Stimulated activated CD8-positive, alpha-beta memory T cell treated with anti-CD3 and anti-CD28 coated beads, Interleukin-4, amount 100 ng/mL, for 48 hours (primary cell): ENCODE results near the gene PDE8A.
"Not testable (repeated sequence)": the region's sequence is repeated elsewhere in the genome, so short reads cannot be mapped to it uniquely, and the experiment has no call there.

Experiments
- DNase-seq: peaks from one replicate; pipeline ENCODE4 v3.0.0-alpha.2; 2020

PDE8A gene

GRCh38 chr15:85011724-85012123 is 30.1 kb downstream of the PDE8A start:
- not testable (repeated sequence) for DNase-seq

GRCh38 chr15:85013785-85014184 is 32.1 kb downstream of the PDE8A start:
- DNase-seq: no peak

- no peak for DNase-seq
Measured at GRCh38 chr15:85014932-85015331, 33.3 kb downstream of the PDE8A start.

- DNase-seq: no peak
Measured at GRCh38 chr15:85016275-85016674, 34.6 kb downstream of the PDE8A start.

- DNase-seq: no peak
Measured at GRCh38 chr15:85019815-85020590, 38.3 kb downstream of the PDE8A start.

- DNase-seq: no peak
Measured at GRCh38 chr15:85021409-85021808, 39.8 kb downstream of the PDE8A start.

GRCh38 chr15:85022860-85023403 is 41.3 kb downstream of the PDE8A start:
- DNase-seq: no peak

GRCh38 chr15:85024003-85024402 is 42.3 kb downstream of the PDE8A start:
- no peak for DNase-seq

- no peak for DNase-seq
Measured at GRCh38 chr15:85024509-85025336, 43.1 kb downstream of the PDE8A start.

- no peak for DNase-seq
Measured at GRCh38 chr15:85025516-85026251, 44.0 kb downstream of the PDE8A start.

GRCh38 chr15:85026304-85027032 is 44.8 kb downstream of the PDE8A start:
- no peak for DNase-seq

- no peak for DNase-seq
Measured at GRCh38 chr15:85027033-85027380, 45.4 kb downstream of the PDE8A start.

GRCh38 chr15:85027421-85027820 is 45.8 kb downstream of the PDE8A start:
- DNase-seq: no peak

- no peak for DNase-seq
Measured at GRCh38 chr15:85028416-85028815, 46.8 kb downstream of the PDE8A start.

GRCh38 chr15:85029221-85029620 is 47.6 kb downstream of the PDE8A start:
- DNase-seq: no peak

- no peak for DNase-seq
Measured at GRCh38 chr15:85030301-85030929, 48.8 kb downstream of the PDE8A start.

- DNase-seq: no peak
Measured at GRCh38 chr15:85031086-85031943, 49.7 kb downstream of the PDE8A start.

GRCh38 chr15:85031944-85032558 is 50.4 kb downstream of the PDE8A start:
- no peak for DNase-seq

GRCh38 chr15:85033148-85033547 is 51.5 kb downstream of the PDE8A start:
- DNase-seq: no peak

GRCh38 chr15:85034276-85034675 is 52.6 kb downstream of the PDE8A start:
- DNase-seq: no peak

GRCh38 chr15:85035980-85036379 is 54.3 kb downstream of the PDE8A start:
- no peak for DNase-seq
